A673 (cell line): ENCODE results near the gene WHRN. TPM values are rescaled to one million over a fixed set of nuclear protein-coding genes. Genes with fewer than 3 reads are reported as not detected.

Source experiments
- BruUV-seq: library from RNA; stranded (reverse); fragments of 400-500 nt; replicated peaks from 2 replicates; lab custom pipeline; 2021; lab: Mats Ljungman, UMichigan
- CTCF ChIA-PET: fragments of 300-600 bp; sonication (Branson Sonifier 250); formaldehyde crosslinking; loops from one replicate; lab custom pipeline; 2022; ENCODE audit warnings: antibody characterized with exemption; lab: Charles Lee
- POLR2A ChIA-PET: fragments of 300-600 bp; sonication (Branson Sonifier 250); formaldehyde crosslinking; loops from one replicate; lab custom pipeline; 2022; ENCODE audit warnings: antibody characterized with exemption; ENCODE audit not compliant: low non-redundant PET; lab: Charles Lee
- DNase-seq: peaks from one replicate; pipeline ENCODE4 v3.0.0-alpha.2; 2015; ENCODE audit warnings: low spot score
- H3K27ac ChIP-seq: fragments of 200-600 bp; sonication (generic); 2 replicates; pipeline ENCODE4 v1.5.1; 2016; ENCODE audit warnings: mixed run types, low read depth, mild to moderate bottlenecking, mixed read lengths, antibody characterized with exemption, low read length; ENCODE audit not compliant: poor library complexity, severe bottlenecking
- H3K27me3 ChIP-seq: fragments of 200-600 bp; sonication (generic); replicated peaks from 2 replicates; pipeline ENCODE4 v1.6.1; 2017; ENCODE audit warnings: mixed run types, low read depth, mild to moderate bottlenecking, mixed read lengths, antibody characterized with exemption, low read length; ENCODE audit not compliant: insufficient read depth, poor library complexity
- H3K36me3 ChIP-seq: fragments of 200-600 bp; sonication (generic); 2 replicates; pipeline ENCODE4 v1.6.1; 2016; ENCODE audit warnings: mixed run types, mild to moderate bottlenecking, mixed read lengths, antibody characterized with exemption, low read length; ENCODE audit not compliant: insufficient read depth, poor library complexity, severe bottlenecking
- H3K4me1 ChIP-seq: fragments of 200-600 bp; sonication (generic); 2 replicates; pipeline ENCODE4 v1.6.1; 2017; ENCODE audit warnings: mixed run types, mild to moderate bottlenecking, mixed read lengths, antibody characterized with exemption, low read length; ENCODE audit not compliant: insufficient read depth, poor library complexity, severe bottlenecking
- H3K4me3 ChIP-seq: fragments of 200-600 bp; sonication (generic); 2 replicates; pipeline ENCODE4 v1.5.1; 2016; ENCODE audit warnings: low read depth, mixed run types, mild to moderate bottlenecking, mixed read lengths, low read length; ENCODE audit not compliant: poor library complexity, severe bottlenecking
- H3K9me3 ChIP-seq: fragments of 200-600 bp; sonication (generic); 2 replicates; pipeline ENCODE4 v1.6.1; 2016; ENCODE audit warnings: mixed run types, low read depth, mild to moderate bottlenecking, mixed read lengths, antibody characterized with exemption, low read length; ENCODE audit not compliant: poor library complexity, severe bottlenecking
- CTCF ChIP-seq: fragments of 300-800, 200-600 bp; sonication (generic); conservative IDR thresholded peaks from 2 replicates; pipeline ENCODE4 v1.5.1; 2017; ENCODE audit warnings: low read depth, mild to moderate bottlenecking, antibody characterized with exemption, low read length, moderate library complexity, mixed read lengths
- EZH2 ChIP-seq: fragments of 200-600 bp; sonication (generic); IDR thresholded peaks from 2 replicates; pipeline ENCODE4 v1.6.1; 2017; ENCODE audit warnings: borderline replicate concordance, low read depth, mild to moderate bottlenecking, mixed read lengths, antibody characterized with exemption, low read length; ENCODE audit not compliant: poor library complexity, severe bottlenecking
- intact Hi-C: fragments of 100-400 bp; cut with micrococcal nuclease; formaldehyde crosslinking; loops from one replicate; pipeline ENCODE4 v1.10.0; 2022; ENCODE audit not compliant: unreplicated experiment
- total RNA-seq: library from RNA; stranded (reverse); gene quantifications from 2 replicates; pipeline ENCODE4 v1.2.3, GENCODE V29; 2021

WHRN gene
- total RNA-seq, 1 experiment from 2014 or later: 9.1 TPM

- Histone ChIP-seq H3K36me3 (no peaks in the 10 kb centered on the region), H3K4me1 (no peaks in the 10 kb centered on the region), H3K4me3 (no peak overlapping the region), H3K27ac (no peak overlapping the region), H3K27me3 (no peaks in the 10 kb centered on the region), H3K9me3 (no peaks in the 10 kb centered on the region)
- ChIA-PET POLR2A (no interaction called here), CTCF (interaction anchor here (0.9 to 2.5 kb wide), 3 partner anchors 9 to 504 kb away, joined by 7 to 59 read pairs (median 7); no protein-coding TSS in a partner anchor)
- TF ChIP-seq CTCF: no peak
- no peak for TF ChIP-seq EZH2
- intact Hi-C loops: loop anchor here (5.0 kb wide), 1 partner anchor 331 kb away; no protein-coding TSS in a partner anchor
- no peak for DNase-seq
- BruUV-seq: no TSS peak
Observed at GRCh38 chr9:114406441-114406840, 98.8 kb downstream of the WHRN start.

GRCh38 chr9:114405294-114406034 is 99.8 kb downstream of the WHRN start:
- Histone ChIP-seq H3K4me1 (no peaks in the 10 kb centered on the region), H3K27me3 (no peaks in the 10 kb centered on the region), H3K9me3 (no peaks in the 10 kb centered on the region), H3K4me3 (no peak overlapping the region), H3K36me3 (no peaks in the 10 kb centered on the region), H3K27ac (no peak overlapping the region)
- CTCF ChIA-PET: interaction anchor here (0.5 to 2.5 kb wide), 17 partner anchors 10 to 616 kb away, joined by 3 to 59 read pairs (median 3); no protein-coding TSS in a partner anchor
- DNase-seq: peak; percentile 88
- no TSS peak for BruUV-seq
- TF ChIP-seq CTCF (peak; percentile 84), EZH2 (no peak)
- intact Hi-C loops: loop anchor here (1.0 to 5.0 kb wide), 4 partner anchors 248 to 610 kb away; no protein-coding TSS in a partner anchor
- POLR2A ChIA-PET: interaction anchor here (0.6 kb wide), 1 partner anchor 268 kb away, joined by 3 read pairs; no protein-coding TSS in a partner anchor

- CTCF ChIA-PET: interaction anchor here (1.5 kb wide), 1 partner anchor 249 kb away, joined by 4 read pairs; no protein-coding TSS in a partner anchor
- no peaks in the 10 kb centered on the region for H3K9me3 ChIP-seq
- no peak overlapping the region for H3K4me3 ChIP-seq
- DNase-seq: no peak
- POLR2A ChIA-PET: no interaction called here
- H3K4me1 ChIP-seq: no peaks in the 10 kb centered on the region
- no peaks in the 10 kb centered on the region for H3K36me3 ChIP-seq
- TF ChIP-seq EZH2 (no peak), CTCF (no peak)
- intact Hi-C loops: loop anchor here (2.0 kb wide), 1 partner anchor 502 kb away; no protein-coding TSS in a partner anchor
- no peaks in the 10 kb centered on the region for H3K27me3 ChIP-seq
- H3K27ac ChIP-seq: no peak overlapping the region
- BruUV-seq: no TSS peak
Observed at GRCh38 chr9:114404531-114404930, 100.7 kb downstream of the WHRN start.
